ENCODE results near the gene ANKRD34C.

Gene ANKRD34C

DNA sequence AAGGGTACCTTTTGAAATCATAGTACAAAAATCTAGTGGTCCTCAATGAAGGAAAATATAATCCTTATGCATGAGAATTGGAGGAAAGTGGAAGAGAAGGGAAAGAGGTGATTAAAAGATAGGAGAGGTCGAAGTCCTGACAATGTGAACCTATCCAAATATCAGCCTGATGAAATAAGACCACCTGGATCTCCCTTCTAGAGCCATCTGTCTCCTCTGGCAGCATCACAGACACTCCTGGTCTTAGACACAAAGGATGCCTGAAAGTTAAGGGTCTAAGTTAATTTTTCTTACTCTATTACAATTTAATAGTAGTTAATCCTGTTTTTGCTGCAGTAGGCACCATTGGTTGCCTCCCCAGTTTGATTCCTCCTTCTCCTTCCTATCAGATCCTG, 17.3 kb downstream of the ANKRD34C start:
- WGBS: 67% methylated on average over 1 of the region's 1 CpG

DNA sequence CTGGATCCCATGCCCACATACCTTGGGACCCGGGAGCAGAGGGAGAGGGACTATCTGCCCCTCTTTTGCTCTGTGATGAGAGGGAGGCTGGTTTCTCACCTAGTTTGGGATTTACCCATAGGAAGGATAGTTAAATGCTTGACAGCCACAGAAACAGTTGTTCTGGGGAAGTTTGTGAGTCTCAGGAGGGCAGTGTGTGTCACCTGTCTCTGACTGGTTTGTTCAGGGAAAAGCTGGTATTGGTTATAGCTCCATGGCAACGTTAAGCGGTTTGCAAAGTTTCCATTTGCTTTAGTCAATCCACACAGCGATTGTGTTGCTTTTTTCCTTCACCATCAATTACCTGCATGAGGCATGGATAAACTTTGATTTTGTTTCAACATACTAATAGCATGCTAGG, 24.7 kb downstream of the ANKRD34C start:
- Histone ChIP-seq H3K14ac (ENCODE audit: low read length in 2 of 2) (no peak overlapping the region), H3K79me1 (replicated peaks; ENCODE audit: low read length, poor library complexity, severe bottlenecking) (no peaks in the 10 kb centered on the region), H2AK5ac (ENCODE audit: low read length, severe bottlenecking) (no peak overlapping the region), H2BK120ac (ENCODE audit: low read depth, low read length) (no peak overlapping the region), H2BK12ac (ENCODE audit: low read length in 2 of 2) (no peak overlapping the region), H3K27ac (ENCODE audit: low read length, poor library complexity, severe bottlenecking) (no peak overlapping the region), H3K4ac (ENCODE audit: low read depth in 1 of 2, low read length in 2 of 2) (no peak overlapping the region), H3K9ac (ENCODE audit: low read length) (no peak overlapping the region), H3K27me3 (ENCODE audit: control insufficient read depth in 1 of 2, insufficient read depth in 1 of 2, low read length in 2 of 2) (peaks cover 31 to 68% of the 10 kb centered on the region in 2 experiments), H3K4me2 (ENCODE audit: low read length, poor library complexity, severe bottlenecking) (no peak overlapping the region), H4K91ac (ENCODE audit: low read length) (no peak overlapping the region), H3K9me3 (ENCODE audit: control insufficient read depth, low read length) (no peaks in the 10 kb centered on the region), H3K4me1 (ENCODE audit: control insufficient read depth, insufficient read depth, low read depth, low read length) (peaks cover 5% of the 10 kb centered on the region), H2BK15ac (ENCODE audit: low read depth, poor library complexity, severe bottlenecking) (no peak overlapping the region), H3K36me3 (ENCODE audit: control insufficient read depth in 1 of 2, insufficient read depth in 2 of 2, low read depth in 1 of 2, low read length in 2 of 2) (no peaks in the 10 kb centered on the region), H3K4me3 (ENCODE audit: insufficient read depth in 1 of 2, low read depth in 1 of 2, low read length in 2 of 2) (no peak overlapping the region), H3K23ac (ENCODE audit: low read length in 2 of 2) (no peak overlapping the region), H4K8ac (ENCODE audit: low read length) (no peak overlapping the region), H2BK5ac (ENCODE audit: low read depth, low read length, poor library complexity, severe bottlenecking) (no peak overlapping the region), H2AFZ (ENCODE audit: low read depth, low read length) (no peak overlapping the region), H3K18ac (ENCODE audit: low read depth in 1 of 2, low read length in 2 of 2) (no peak overlapping the region)
- no peak for DNase-seq
- 64% methylated on average over 4 of the region's 4 CpGs for WGBS

More for the DNA sequence above, 17.3 kb downstream of the ANKRD34C start:
- no peaks in the 10 kb centered on the region for H3K4me1 ChIP-seq (ENCODE audit: control insufficient read depth, insufficient read depth, low read depth, low read length)
- no peak overlapping the region for H2BK5ac ChIP-seq (ENCODE audit: low read depth, low read length, poor library complexity, severe bottlenecking)
- no peak overlapping the region for H3K14ac ChIP-seq (ENCODE audit: low read length in 2 of 2)
- no peak overlapping the region for H3K18ac ChIP-seq (ENCODE audit: low read depth in 1 of 2, low read length in 2 of 2)
- H3K4ac ChIP-seq (ENCODE audit: low read depth in 1 of 2, low read length in 2 of 2): no peak overlapping the region
- H3K4me3 ChIP-seq (ENCODE audit: insufficient read depth in 1 of 2, low read depth in 1 of 2, low read length in 2 of 2): no peak overlapping the region
- H3K27me3 ChIP-seq (ENCODE audit: control insufficient read depth in 1 of 2, insufficient read depth in 1 of 2, low read length in 2 of 2): peaks cover 31 to 66% of the 10 kb centered on the region in 2 experiments
- no peak overlapping the region for H2AK5ac ChIP-seq (ENCODE audit: low read length, severe bottlenecking)
- DNase-seq: no peak
- H3K23ac ChIP-seq (ENCODE audit: low read length in 2 of 2): no peak overlapping the region
- H2AFZ ChIP-seq (ENCODE audit: low read depth, low read length): no peak overlapping the region
- no peak overlapping the region for H3K27ac ChIP-seq (ENCODE audit: low read length, poor library complexity, severe bottlenecking)
- H3K9me3 ChIP-seq (ENCODE audit: control insufficient read depth, low read length): no peaks in the 10 kb centered on the region
- no peak overlapping the region for H4K91ac ChIP-seq (ENCODE audit: low read length)
- H3K36me3 ChIP-seq (ENCODE audit: control insufficient read depth in 1 of 2, insufficient read depth in 2 of 2, low read depth in 1 of 2, low read length in 2 of 2): no peaks in the 10 kb centered on the region
- no peak overlapping the region for H2BK12ac ChIP-seq (ENCODE audit: low read length in 2 of 2)
- H4K8ac ChIP-seq (ENCODE audit: low read length): no peak overlapping the region
- H2BK15ac ChIP-seq (ENCODE audit: low read depth, poor library complexity, severe bottlenecking): no peak overlapping the region
- H3K4me2 ChIP-seq (ENCODE audit: low read length, poor library complexity, severe bottlenecking): no peak overlapping the region
- no peak overlapping the region for H2BK120ac ChIP-seq (ENCODE audit: low read depth, low read length)
- H3K9ac ChIP-seq (ENCODE audit: low read length): no peak overlapping the region
- H3K79me1 ChIP-seq (replicated peaks; ENCODE audit: low read length, poor library complexity, severe bottlenecking): no peaks in the 10 kb centered on the region

DNA sequence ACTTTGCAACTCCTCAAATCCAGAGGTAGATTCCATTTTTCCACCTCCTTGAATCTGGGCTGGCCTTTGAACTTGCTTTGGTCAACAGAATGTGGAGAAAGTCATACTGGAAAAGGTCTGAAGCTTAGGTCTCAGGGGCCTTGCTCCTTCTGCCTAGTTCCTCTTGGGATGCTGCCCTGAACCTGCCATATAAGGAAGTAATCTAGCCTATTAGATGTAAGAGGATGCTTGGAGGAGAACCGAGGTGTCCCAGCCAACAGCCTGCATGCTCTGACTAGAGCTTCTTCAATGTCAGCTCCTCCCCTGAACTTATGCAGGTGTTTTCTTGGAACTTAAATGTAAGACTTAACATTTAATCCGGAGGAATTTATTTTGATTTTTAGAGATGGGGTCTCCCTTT, 26.4 kb downstream of the ANKRD34C start:
- Histone ChIP-seq H3K4me1 (ENCODE audit: control insufficient read depth, insufficient read depth, low read depth, low read length) (peaks cover 9% of the 10 kb centered on the region), H3K18ac (ENCODE audit: low read depth in 1 of 2, low read length in 2 of 2) (no peak overlapping the region), H3K23ac (ENCODE audit: low read length in 2 of 2) (no peak overlapping the region), H2BK15ac (ENCODE audit: low read depth, poor library complexity, severe bottlenecking) (no peak overlapping the region), H4K8ac (ENCODE audit: low read length) (no peak overlapping the region), H3K4me3 (ENCODE audit: insufficient read depth in 1 of 2, low read depth in 1 of 2, low read length in 2 of 2) (no peak overlapping the region), H3K9ac (ENCODE audit: low read length) (no peak overlapping the region), H3K4me2 (ENCODE audit: low read length, poor library complexity, severe bottlenecking) (no peak overlapping the region), H2AFZ (ENCODE audit: low read depth, low read length) (no peak overlapping the region), H3K79me1 (replicated peaks; ENCODE audit: low read length, poor library complexity, severe bottlenecking) (peaks cover 6% of the 10 kb centered on the region), H2AK5ac (ENCODE audit: low read length, severe bottlenecking) (no peak overlapping the region), H3K9me3 (ENCODE audit: control insufficient read depth, low read length) (no peaks in the 10 kb centered on the region), H4K91ac (ENCODE audit: low read length) (no peak overlapping the region), H3K4ac (ENCODE audit: low read depth in 1 of 2, low read length in 2 of 2) (no peak overlapping the region), H3K27me3 (ENCODE audit: control insufficient read depth in 1 of 2, insufficient read depth in 1 of 2, low read length in 2 of 2) (peaks cover 28 to 55% of the 10 kb centered on the region in 2 experiments), H3K14ac (ENCODE audit: low read length in 2 of 2) (no peak overlapping the region), H3K36me3 (ENCODE audit: control insufficient read depth in 1 of 2, insufficient read depth in 2 of 2, low read depth in 1 of 2, low read length in 2 of 2) (peaks cover 3 to 10% of the 10 kb centered on the region in 2 experiments), H2BK120ac (ENCODE audit: low read depth, low read length) (no peak overlapping the region), H2BK5ac (ENCODE audit: low read depth, low read length, poor library complexity, severe bottlenecking) (no peak overlapping the region), H3K27ac (ENCODE audit: low read length, poor library complexity, severe bottlenecking) (no peak overlapping the region), H2BK12ac (ENCODE audit: low read length in 2 of 2) (no peak overlapping the region)
- no peak for DNase-seq
- 86% methylated on average over 1 of the region's 2 CpGs for WGBS

DNA sequence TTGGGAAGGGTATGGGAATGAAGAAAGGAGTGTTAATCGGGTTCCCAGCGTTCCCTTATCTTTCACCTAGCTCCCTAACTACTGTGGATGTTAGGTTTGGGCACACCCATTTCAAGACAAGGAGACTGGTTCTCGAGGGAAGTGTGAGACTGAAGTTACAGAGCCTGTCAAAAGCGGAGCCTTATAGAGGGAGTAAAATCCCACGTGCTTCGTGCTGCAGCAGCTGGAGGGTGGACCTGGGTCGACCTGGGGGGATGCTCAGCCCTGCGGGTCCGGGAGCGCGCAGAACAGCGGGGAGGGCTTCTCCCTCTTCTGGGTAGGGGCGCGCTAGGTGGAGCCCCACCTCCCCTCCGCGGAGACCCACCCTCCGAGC, 28.1 kb downstream of the ANKRD34C start:
- Histone ChIP-seq H3K14ac (ENCODE audit: low read length in 2 of 2) (no peak overlapping the region), H3K9ac (ENCODE audit: low read length) (peak overlapping the region; percentile 63), H3K9me3 (ENCODE audit: control insufficient read depth, low read length) (peaks cover 3% of the 10 kb centered on the region), H2BK5ac (ENCODE audit: low read depth, low read length, poor library complexity, severe bottlenecking) (no peak overlapping the region), H2AK5ac (ENCODE audit: low read length, severe bottlenecking) (no peak overlapping the region), H3K4ac (ENCODE audit: low read depth in 1 of 2, low read length in 2 of 2) (no peak overlapping the region), H3K4me1 (ENCODE audit: control insufficient read depth, insufficient read depth, low read depth, low read length) (peaks cover 9% of the 10 kb centered on the region), H2AFZ (ENCODE audit: low read depth, low read length) (peak overlapping the region; percentile 65), H3K23ac (ENCODE audit: low read length in 2 of 2) (no peak overlapping the region), H2BK12ac (ENCODE audit: low read length in 2 of 2) (peak overlapping the region in 1 of 2 experiments; percentile 28), H2BK15ac (ENCODE audit: low read depth, poor library complexity, severe bottlenecking) (no peak overlapping the region), H4K8ac (ENCODE audit: low read length) (peak overlapping the region; percentile 19), H3K27me3 (ENCODE audit: control insufficient read depth in 1 of 2, insufficient read depth in 1 of 2, low read length in 2 of 2) (peaks cover 20 to 43% of the 10 kb centered on the region in 2 experiments), H4K91ac (ENCODE audit: low read length) (no peak overlapping the region), H3K4me3 (ENCODE audit: insufficient read depth in 1 of 2, low read depth in 1 of 2, low read length in 2 of 2) (peak overlapping the region; percentile 80 to 85), H3K4me2 (ENCODE audit: low read length, poor library complexity, severe bottlenecking) (peak overlapping the region; percentile 78), H3K79me1 (replicated peaks; ENCODE audit: low read length, poor library complexity, severe bottlenecking) (peaks cover 20% of the 10 kb centered on the region), H3K18ac (ENCODE audit: low read depth in 1 of 2, low read length in 2 of 2) (no peak overlapping the region), H3K36me3 (ENCODE audit: control insufficient read depth in 1 of 2, insufficient read depth in 2 of 2, low read depth in 1 of 2, low read length in 2 of 2) (peaks cover 16 to 27% of the 10 kb centered on the region in 2 experiments), H3K27ac (ENCODE audit: low read length, poor library complexity, severe bottlenecking) (no peak overlapping the region), H2BK120ac (ENCODE audit: low read depth, low read length) (no peak overlapping the region)
- no peak for DNase-seq
- 0% methylated on average over 3 of the region's 17 CpGs for WGBS

Measured in mesenchymal stem cell (in vitro differentiated cells and primary cell).